ENCODE measurements around the gene XIRP2.

Gene XIRP2

DNA sequence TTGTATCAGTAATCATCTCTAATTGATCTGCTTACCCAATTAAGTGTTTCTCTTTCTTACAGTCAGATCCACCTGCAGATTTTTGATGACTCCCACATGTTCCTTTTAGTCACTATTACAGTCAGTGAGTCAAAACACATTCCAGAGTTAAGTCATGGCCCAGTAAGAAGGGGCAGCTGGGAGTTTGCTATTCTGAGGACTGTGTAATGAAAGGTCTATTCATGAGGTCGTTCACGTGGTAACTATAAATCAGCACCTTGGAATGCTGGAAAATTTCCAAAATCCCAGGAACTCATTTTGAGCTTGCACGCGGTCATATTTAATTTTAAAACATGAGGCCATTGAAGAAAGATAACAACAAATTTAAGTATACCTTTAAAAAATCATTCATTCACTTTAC, 252.5 kb downstream of the XIRP2 start:
- no peak for DNase-seq

- DNase-seq = no peak
Observed at GRCh38 chr2:167142554-167142953, 254.3 kb downstream of the XIRP2 start.

DNA sequence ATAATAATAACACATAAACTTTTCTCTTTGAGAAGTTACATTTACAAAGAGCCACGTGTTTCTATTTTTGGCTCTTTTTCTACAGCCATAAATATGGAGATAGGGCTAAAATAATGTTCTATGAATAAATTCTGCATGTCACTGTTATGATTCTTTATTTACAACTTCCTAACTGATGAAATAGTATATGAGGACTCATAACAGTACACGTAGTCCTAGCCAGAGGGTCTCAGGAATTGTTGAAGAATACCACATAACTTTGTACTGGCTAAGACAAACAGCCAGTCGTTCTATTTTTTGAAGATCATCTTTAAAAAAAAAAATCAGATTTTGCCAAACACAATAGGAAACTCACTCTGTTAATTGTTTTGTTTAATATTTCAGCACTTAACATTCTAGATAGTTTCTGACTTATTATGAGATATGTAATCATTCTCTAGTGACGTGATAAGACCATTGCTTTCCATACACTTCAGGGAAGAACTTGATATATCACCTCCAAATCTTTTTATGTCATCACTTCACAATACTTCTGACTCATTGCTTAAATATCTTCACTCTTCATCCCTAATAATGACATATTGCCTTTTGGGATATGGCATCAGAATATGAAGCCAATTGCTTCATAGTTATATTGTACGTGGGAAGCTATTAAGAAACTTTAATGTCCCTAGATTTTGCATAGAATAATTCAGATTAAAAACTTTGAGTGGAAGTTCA, 256.1 kb downstream of the XIRP2 start:
- no peak for DNase-seq

DNA sequence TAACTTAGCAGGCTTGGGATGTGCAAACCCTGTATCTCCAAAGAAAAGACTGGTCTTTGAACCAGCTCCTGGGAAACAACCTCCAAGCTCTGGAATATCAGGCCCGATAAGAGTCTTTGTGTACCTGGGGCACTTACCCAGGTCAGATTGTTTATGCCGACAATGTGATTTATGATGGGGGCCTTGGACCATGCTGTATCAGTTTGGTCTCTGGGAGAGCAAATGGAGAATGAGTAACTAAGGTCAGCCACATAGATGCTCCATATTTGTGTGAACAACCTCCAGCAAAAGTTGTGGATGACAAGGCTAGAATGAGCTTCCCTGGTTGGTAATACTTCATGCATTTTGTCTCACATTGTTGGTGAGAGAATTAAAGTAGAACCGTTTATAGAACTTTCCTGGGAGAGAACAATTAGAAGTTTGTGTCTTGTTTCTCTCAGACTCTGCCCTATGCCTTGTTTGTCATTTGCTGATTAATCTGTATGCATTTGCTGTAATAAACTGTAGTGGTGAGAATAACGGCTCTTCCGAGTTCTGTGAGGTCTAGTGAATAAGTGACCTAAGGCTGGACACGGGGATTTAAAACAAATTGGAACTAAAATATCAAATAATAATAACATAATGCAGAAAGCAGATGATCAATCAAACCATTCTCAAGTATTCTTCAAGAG, 259.1 kb downstream of the XIRP2 start:
- no peak for DNase-seq

- no peak for DNase-seq
Observed at GRCh38 chr2:167151894-167152293, 263.6 kb downstream of the XIRP2 start.

DNA sequence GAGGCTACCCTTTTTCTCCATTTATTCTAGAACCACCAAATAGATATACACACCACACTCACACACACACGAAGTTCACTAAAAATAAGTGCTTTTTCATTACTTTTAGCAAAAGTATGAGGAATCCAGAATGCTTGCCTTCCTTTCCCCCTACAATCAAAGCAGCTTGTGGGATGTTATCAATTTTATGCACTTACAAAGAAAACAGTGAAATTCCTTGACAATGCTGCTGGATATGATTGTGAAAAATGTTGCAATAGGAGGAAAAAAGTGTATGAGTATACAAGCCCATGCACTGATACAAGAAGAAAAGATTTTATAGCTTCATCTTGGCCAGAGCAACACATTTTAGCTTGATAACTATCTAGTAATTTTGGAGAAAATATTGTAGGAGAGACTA, 269.2 kb downstream of the XIRP2 start:
- no peak for DNase-seq

- no peak for DNase-seq
Observed at GRCh38 chr2:167177196-167177595, 288.9 kb downstream of the XIRP2 start.

- DNase-seq = no peak
Observed at GRCh38 chr2:167181134-167181533, 292.9 kb downstream of the XIRP2 start.

GRCh38 chr2:167181688-167182087, 293.4 kb downstream of the XIRP2 start:
- DNase-seq = no peak

DNA sequence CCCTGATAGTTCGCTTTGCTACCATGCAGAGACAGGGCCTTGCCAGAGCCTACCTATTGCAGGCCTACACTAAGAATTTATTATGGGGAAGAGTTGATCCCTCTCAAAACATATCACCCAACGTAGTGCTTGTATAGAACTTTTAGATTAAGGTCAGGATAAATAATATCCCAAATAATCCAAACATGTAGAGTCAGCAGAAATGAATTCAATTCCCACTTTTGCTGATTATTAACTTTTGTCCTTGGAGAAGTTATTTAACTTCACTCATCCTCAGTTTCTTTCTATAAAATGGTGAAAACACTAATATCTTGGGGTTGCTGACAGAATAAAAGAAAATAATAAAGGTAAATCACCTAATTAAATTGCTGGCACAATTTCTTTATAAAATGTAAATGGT, 294.1 kb downstream of the XIRP2 start:
- no peak for DNase-seq

GRCh38 chr2:167183931-167184330, 295.7 kb downstream of the XIRP2 start:
- no peak for DNase-seq

DNA sequence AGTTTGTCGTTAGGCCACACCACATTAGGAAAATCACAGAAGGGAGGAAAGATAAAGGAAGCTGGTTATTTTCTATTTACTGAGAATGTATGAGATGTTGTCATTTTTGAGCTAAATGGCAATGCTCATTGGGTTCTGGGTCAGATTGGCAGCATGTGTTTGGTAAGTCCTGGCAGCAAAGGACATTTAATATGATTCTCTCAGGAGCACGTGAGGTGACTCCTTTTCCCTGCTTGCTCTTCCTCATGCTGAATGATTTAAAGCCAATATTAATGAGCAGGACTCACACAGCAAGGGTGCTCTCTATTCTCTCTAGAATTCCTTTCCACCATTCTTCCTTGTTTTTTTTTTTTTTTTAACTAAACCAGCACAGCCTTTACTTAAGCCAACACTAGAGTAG, 298.2 kb downstream of the XIRP2 start:
- DNase-seq = no peak

- DNase-seq = no peak
Observed at GRCh38 chr2:167187049-167187727, 298.9 kb downstream of the XIRP2 start.

DNA sequence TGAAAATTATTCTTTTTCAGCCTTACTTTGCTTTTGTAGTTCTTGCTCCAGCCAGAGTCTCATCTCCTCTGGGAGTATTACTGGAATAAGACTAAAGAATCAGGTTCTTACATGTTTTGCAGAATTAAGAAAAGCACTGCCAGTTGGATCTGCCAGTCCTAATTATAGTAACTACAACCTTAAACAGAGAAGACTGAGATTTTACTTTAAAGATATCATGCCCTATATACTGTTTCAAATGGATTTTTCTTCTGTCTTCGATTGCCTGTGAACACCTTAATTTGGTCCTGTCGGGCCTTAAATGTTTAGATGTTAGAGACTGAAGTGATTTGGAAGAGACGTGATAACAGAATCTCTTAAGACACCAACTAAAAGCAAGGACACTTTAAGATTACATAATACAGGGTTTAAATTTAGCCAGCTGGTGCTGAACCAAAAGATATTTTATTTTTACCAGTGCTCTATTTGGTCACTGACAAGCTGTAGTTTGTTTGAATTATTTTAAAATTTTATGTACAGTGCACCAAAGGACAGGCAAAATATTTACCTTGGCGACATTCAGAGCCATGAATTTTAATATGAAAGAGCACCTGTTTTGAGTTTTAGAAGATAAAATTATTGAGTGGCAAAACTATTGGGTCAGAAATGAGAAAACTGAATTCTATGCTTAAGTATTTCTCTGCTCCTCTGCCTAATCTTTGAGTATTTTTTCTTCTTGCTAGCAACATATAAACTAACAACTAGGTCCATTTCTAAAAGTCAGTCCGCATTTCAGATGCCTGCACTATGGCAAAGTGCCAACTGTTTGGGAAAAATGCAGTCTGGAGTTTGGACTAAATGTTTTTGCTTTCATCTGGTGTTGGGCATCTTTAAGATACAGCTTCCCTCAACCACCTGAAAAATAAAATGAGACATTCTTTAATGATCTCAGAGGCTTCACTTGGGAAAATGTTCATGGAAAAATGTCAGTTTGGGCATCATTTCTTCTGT, 300.0 kb downstream of the XIRP2 start:
- DNase-seq = no peak

GRCh38 chr2:167190053-167190452, 301.8 kb downstream of the XIRP2 start:
- no peak for DNase-seq

DNA sequence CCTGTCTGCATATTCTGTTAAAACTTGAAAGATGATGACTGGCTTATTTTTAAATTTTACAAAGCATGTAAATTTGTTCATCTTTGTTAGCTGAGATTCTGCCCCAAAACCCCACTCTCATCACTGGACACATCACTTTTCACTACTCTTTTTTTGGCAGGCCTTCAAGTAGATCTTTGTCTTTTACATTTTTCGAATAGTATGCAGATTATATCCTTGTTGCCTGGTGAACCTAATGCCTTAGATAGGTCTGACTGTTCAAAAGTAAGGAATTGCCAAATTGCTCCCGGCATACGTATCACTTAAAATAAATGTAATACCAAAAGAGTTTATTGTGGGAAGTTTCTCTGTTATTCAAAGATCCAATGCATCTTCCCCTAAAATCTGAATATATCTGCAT, 303.3 kb downstream of the XIRP2 start:
- no peak for DNase-seq

DNA sequence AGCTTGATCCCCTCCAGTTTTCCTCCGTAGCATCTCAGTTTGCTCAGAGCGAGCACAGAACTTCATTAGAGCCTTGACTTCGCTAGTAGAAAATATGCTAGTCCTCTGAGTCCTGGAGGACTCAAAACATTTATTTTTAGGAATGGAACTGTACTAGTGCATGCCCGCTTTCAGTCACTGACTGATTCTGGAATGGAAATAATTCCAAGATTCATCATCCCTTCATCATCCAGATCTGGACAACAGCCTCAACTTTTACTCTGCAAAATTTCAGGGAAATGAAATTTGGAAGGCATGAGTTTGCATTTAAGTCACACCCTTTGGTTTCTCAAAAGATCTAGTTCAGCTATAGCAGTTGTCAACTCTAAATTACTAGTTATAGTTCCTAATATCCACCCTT, 304.6 kb downstream of the XIRP2 start:
- no peak for DNase-seq

- DNase-seq = no peak
Observed at GRCh38 chr2:167196461-167197252, 308.4 kb downstream of the XIRP2 start.

GRCh38 chr2:167198009-167198408, 309.7 kb downstream of the XIRP2 start:
- no peak for DNase-seq

GRCh38 chr2:167198576-167198975, 310.3 kb downstream of the XIRP2 start:
- no peak for DNase-seq

DNA sequence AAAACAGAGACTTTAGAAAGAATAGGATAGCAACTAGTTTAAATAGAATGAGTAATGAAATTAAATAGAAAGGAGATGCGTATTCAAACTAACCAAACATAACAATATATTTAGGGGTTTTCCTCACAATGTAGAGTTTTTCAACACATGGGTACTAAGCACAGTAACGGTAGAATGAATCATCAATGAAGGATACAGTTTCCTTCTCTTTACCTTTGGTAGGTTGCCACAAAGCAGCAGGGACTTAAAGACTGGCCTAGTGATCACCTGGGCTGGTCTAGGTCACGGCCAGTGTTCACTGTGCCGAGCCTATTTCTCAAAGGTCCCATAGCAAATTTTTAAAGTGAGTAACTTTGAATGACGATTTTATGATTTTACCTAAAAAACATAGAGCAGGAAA, 311.7 kb downstream of the XIRP2 start:
- no peak for DNase-seq

- no peak for DNase-seq
Observed at GRCh38 chr2:167209784-167210183, 321.5 kb downstream of the XIRP2 start.

Data from activated T-cell treated with anti-CD3 and anti-CD28 coated beads for 4 hours (primary cell).